Activated CD4-positive, alpha-beta T cell treated with anti-CD3 and anti-CD28 coated beads, Interleukin-2, Interleukin-6, amounts not matched to agents 100 ng/mL and 50 ng/mL, durations not matched to agents 16 hours and 8 hours (primary cell): ENCODE measurements around the gene LRRTM4.

ENCODE experiments used
- DNase-seq: peaks from one replicate; pipeline ENCODE4 v3.0.0-alpha.2; 2020

Gene LRRTM4

GRCh38 chr2:77469106-77469505 is 53.1 kb downstream of the LRRTM4 start:
- DNase-seq, result no peak

DNA sequence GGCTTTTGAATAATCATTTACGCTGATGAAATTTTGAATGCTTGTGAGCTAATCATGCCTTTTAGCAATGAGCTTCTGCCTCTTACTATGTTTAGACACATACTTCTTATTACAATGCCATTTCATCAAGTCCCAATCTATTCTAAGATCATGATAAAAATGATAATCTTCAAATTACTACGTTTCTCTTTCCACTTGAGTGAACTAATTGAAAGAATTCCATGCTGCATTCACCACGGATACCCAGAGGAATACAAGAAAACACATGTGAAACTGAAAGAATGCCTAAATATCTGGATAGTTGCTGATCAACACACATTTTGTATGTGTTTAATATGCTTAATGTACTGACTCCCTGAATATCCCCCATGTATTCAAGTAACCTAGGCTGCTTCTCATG is 62.3 kb downstream of the LRRTM4 start:
- no peak for DNase-seq

DNA sequence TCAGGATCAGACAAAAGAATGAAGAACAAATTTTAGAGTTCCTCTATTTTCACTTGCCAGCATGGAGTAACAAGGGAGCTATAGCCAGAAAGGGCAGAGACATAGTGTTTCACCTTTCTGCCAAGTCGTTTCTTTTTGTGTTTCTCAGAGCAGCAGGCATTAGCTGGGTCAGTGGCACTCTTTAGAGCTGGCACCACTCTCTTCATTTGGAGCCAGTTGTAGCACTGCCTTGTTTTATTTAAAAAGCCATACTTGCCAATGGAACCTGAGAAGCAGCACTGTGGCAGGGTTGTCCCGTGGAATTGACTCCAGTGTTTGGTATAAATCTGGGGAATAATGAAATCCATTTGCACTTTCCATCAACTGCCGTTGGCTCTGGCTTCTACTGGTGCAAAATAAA is 64.0 kb downstream of the LRRTM4 start:
- no peak for DNase-seq

- no peak for DNase-seq
Measured at GRCh38 chr2:77457665-77458064, 64.5 kb downstream of the LRRTM4 start.

- DNase-seq, result no peak
Measured at GRCh38 chr2:77443076-77443475, 79.1 kb downstream of the LRRTM4 start.

DNA sequence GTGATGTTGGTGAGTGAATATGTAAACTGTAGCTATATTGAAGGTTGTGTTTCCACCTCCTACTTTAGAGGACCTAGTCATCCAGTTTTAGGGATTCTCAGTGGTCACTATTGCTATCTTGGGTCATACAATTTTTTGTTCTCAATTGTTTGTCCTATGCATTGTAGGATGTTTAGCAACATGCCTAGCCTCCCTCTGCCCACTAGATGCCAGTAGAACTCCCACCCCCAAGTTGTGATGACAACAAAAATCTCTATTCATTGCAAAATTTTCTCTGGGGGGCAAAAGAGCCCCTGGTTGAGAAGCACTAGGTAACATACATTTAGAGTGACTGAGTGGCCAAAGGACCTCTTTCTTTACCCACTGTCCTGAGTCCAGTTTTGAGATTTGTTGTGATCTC is 87.3 kb downstream of the LRRTM4 start:
- no peak for DNase-seq

- DNase-seq, result no peak
Measured at GRCh38 chr2:77428946-77429345, 93.2 kb downstream of the LRRTM4 start.

- no peak for DNase-seq
Measured at GRCh38 chr2:77421971-77422370, 100.2 kb downstream of the LRRTM4 start.

DNA sequence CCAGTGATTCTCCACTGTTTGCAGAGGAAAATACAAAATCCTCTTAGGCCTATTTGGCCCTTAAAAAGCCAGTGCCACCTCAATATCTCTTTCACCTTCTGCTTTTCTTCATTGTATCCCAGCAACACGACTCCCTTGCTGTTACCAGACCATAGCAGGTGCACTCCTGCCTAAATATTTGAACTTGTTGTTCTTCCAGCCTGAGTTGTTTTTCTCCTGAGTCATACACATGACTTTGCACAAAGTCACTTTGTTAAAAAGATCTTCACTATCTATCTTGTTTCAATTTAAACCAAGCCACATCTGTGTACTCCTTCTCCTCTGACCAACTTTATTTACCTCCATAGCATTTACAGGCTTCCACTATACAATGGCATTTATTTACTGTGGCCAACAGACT is 103.6 kb downstream of the LRRTM4 start:
- DNase-seq, result no peak

- no peak for DNase-seq
Measured at GRCh38 chr2:77404189-77404588, 118.0 kb downstream of the LRRTM4 start.

DNA sequence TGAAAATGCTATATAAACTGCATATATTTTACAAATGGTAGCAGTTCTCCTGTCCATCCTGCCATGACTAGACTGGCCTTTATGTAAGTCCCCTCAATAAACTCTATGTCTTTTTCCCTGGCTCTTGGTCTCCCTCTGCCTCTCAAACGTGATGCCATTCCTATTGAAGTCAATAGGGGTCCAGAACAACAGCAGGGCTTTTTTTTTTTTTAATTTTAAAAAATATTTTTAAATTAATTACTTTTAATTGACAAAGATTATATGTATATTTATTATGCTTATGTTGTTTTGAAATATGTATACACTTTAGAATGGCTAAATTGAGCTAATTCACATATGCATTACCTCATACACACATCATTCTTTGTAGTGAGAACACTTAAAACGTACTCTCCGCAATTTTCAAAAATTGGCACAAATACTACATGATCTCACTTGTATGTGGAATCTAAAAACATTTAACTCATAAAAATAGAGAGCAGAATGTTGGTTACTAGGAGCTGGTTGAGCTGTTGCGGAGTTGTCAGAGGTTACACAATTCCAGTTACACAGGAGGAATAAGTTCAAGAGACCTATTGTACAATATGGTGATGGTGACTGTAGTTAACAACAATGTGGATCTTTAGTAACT is 123.1 kb downstream of the LRRTM4 start:
- no peak for DNase-seq

- no peak for DNase-seq
Measured at GRCh38 chr2:77397763-77398162, 124.4 kb downstream of the LRRTM4 start.

- no peak for DNase-seq
Measured at GRCh38 chr2:77395011-77395410, 127.2 kb downstream of the LRRTM4 start.

DNA sequence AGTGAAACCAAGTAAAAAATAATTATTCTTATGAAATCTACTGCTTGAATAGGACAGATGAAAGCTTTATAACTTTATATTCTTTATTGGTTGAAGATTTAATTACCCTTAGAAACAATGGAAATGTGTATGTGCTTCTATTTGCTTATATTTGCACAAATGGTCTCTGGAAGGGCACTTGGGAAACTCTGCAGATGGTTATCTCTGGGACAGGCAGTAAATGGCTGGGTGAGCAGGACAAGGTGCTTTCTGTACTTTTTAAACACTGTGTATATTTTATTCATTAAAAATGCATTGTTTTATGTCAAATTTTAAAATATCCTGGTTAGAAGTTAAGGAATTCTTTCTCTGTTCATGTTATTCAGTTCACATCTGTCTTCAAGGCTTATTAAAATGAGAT is 131.1 kb downstream of the LRRTM4 start:
- no peak for DNase-seq

DNA sequence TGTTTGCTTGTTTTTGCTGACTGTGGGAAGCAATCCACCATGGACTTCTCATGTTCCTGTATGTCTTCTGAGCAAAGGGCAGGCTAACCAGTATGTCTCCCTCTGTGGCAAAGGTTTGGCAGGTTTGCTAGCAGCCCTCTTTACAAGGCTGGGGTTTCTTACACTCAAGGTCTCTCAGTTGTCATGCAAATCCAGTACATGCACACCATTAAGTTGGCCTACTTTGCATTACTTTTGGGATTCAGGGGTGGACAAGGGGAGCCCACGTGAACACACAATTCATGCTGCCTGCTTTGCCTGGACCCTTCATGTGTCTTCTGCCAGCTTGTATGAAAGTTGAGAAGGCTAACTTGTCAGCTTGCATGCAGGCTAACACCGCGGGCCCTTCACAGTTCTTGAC is 134.9 kb downstream of the LRRTM4 start:
- no peak for DNase-seq

DNA sequence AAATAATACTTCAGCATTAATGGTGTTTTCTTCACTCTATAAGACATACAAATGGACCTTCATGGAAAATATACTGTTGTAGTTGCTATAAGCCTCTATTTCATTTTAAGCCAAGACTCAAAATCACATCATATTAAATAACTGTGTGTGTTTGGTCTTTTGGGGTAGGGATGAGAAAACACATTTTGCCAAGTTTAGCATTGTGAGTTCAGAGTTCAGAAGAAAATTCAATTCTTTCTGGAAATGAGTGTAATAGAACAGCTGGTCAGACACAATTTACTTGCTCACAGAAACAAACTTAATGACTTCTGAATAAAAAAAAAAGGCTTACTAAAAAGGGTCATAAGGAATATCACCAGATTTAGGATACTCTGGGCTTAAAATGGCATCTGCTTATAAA is 149.5 kb downstream of the LRRTM4 start:
- no peak for DNase-seq

- DNase-seq, result no peak
Measured at GRCh38 chr2:77370511-77370910, 151.7 kb downstream of the LRRTM4 start.

GRCh38 chr2:77363277-77363676 is 158.9 kb downstream of the LRRTM4 start:
- DNase-seq, result no peak

DNA sequence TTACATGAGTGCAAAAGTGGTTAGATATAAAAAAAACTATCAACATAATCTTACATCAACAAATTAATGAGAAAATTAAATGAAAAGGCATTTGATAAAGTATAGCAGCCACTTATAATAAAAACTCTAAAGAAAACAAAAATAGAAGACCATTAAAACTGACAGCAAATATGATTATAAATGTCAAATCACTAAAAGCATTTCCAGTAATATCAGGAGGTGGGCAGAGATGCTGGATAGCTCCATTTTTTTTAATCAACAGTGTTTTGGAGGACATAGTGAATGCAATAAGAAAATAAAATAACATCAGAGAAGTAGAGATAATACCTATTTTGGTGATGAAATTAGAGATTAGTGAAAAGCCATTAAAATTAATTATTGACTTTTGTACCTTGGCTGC is 173.4 kb downstream of the LRRTM4 start:
- no peak for DNase-seq

DNA sequence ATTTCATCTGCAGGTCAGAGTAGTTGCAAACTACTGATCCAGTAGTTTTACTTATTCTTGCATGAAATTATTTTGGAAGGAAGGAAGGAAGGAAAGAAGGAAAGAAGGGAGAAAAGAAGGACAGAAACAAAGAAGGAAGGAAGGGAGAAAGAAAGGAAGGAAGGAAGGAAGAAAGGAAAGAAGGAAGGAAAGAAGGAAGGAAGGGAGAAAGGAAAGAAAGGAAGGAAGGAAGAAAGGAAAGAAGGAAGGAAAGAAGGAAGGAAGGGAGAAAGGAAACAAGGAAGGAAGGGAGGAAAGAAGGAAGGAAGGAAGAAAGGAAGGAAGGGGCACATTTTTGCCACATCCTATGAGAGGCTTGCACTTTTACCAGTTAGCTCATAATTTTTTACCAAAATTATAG is 186.2 kb downstream of the LRRTM4 start:
- no peak for DNase-seq

- no peak for DNase-seq
Measured at GRCh38 chr2:77328134-77328931, 193.8 kb downstream of the LRRTM4 start.

GRCh38 chr2:77325395-77325794 is 196.8 kb downstream of the LRRTM4 start:
- no peak for DNase-seq

DNA sequence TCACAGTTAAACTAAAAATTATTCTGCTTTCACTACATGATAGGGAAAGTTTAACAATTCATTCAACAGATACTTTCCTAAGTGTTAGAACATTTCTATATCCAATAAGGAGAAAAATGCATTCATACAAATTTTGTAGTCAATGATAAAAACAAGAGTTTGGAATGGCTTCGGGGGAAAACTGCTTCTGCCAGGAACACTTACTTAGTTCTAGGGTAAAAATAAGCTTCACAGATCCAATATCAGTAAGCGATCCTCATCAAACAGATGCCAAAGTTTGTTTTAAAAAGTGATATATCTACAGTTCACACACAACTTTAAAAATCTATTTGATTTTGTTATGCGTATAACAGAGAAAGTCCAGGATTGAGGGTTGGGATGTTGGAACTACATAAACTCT is 199.7 kb downstream of the LRRTM4 start:
- DNase-seq, result no peak

GRCh38 chr2:77314721-77315120 is 207.5 kb downstream of the LRRTM4 start:
- DNase-seq, result no peak

- DNase-seq, result no peak
Measured at GRCh38 chr2:77310416-77310815, 211.8 kb downstream of the LRRTM4 start.
